ENCODE data around the gene CYTH1. TPM values are rescaled to one million over a fixed set of nuclear protein-coding genes. Genes with fewer than 3 reads are reported as not detected.

Gene CYTH1
- polyA plus RNA-seq, 1 experiment, result 12.8 TPM

GRCh38 chr17:78714534-78714933, 67.5 kb downstream of the CYTH1 start:
- Histone ChIP-seq H3K27me3 (ENCODE audit: control insufficient read depth, insufficient read depth, low read length) (no peaks in the 10 kb centered on the region), H3K36me3 (ENCODE audit: control insufficient read depth, insufficient read depth, low read length) (no peaks in the 10 kb centered on the region), H3K4me3 (ENCODE audit: low read depth, low read length) (no peak overlapping the region)
- TF ChIP-seq, protein P1, sequence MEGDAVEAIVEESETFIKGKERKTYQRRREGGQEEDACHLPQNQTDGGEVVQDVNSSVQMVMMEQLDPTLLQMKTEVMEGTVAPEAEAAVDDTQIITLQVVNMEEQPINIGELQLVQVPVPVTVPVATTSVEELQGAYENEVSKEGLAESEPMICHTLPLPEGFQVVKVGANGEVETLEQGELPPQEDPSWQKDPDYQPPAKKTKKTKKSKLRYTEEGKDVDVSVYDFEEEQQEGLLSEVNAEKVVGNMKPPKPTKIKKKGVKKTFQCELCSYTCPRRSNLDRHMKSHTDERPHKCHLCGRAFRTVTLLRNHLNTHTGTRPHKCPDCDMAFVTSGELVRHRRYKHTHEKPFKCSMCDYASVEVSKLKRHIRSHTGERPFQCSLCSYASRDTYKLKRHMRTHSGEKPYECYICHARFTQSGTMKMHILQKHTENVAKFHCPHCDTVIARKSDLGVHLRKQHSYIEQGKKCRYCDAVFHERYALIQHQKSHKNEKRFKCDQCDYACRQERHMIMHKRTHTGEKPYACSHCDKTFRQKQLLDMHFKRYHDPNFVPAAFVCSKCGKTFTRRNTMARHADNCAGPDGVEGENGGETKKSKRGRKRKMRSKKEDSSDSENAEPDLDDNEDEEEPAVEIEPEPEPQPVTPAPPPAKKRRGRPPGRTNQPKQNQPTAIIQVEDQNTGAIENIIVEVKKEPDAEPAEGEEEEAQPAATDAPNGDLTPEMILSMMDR (IDR thresholded peaks at IDR 0.05; ENCODE audit: insufficient read depth, low read depth, low read length), result no peak
- ChIA-PET POLR2A (interaction anchor here (0.6 kb wide), 1 partner anchor 674 kb away, joined by 4 read pairs; no protein-coding TSS in a partner anchor), CTCF (interaction anchor here (2.1 kb wide), 1 partner anchor 11 kb away, joined by 5 read pairs; no protein-coding TSS in a partner anchor)
- no peak for DNase-seq (ENCODE audit: low read depth)

GRCh38 chr17:78712043-78712442, 70.0 kb downstream of the CYTH1 start:
- TF ChIP-seq, protein P1 (IDR thresholded peaks at IDR 0.05; ENCODE audit: insufficient read depth, low read depth, low read length), result no peak
- ChIA-PET CTCF (interaction anchor here (0.7 to 1.2 kb wide), 3 partner anchors 39 to 230 kb away, joined by 3 to 5 read pairs (median 4); no protein-coding TSS in a partner anchor), POLR2A (no interaction called here)
- no peaks in the 10 kb centered on the region for H3K27me3 ChIP-seq (ENCODE audit: control insufficient read depth, insufficient read depth, low read length)
- no peak for DNase-seq (ENCODE audit: low read depth)
- H3K4me3 ChIP-seq (ENCODE audit: low read depth, low read length), result no peak overlapping the region
- no peaks in the 10 kb centered on the region for H3K36me3 ChIP-seq (ENCODE audit: control insufficient read depth, insufficient read depth, low read length)

DNA sequence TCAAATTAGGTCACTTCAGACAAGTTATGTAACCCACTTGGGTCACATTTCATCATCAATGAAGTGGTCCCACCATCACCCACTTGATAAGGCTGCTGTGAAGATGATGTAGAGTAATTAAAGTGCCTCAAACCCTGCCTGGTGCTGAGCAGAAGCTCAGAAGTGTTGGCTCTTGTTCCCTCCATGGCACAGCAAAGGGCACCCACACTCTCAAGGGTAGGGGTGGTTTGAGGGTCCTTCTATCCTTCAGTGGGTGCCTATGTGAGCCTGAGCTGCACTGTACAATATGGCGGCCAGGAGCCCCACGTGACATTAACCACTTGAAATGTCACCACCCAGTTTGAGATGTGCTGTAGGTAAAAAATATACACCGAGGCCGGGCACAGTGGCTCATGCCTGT, 71.5 kb downstream of the CYTH1 start:
- TF ChIP-seq, protein P1 (IDR thresholded peaks at IDR 0.05; ENCODE audit: insufficient read depth, low read depth, low read length), result no peak
- H3K27me3 ChIP-seq (ENCODE audit: control insufficient read depth, insufficient read depth, low read length), result no peaks in the 10 kb centered on the region
- H3K4me3 ChIP-seq (ENCODE audit: low read depth, low read length), result no peak overlapping the region
- no peaks in the 10 kb centered on the region; the same call in 1 of the 2 replicates for H3K36me3 ChIP-seq (ENCODE audit: control insufficient read depth, insufficient read depth, low read length)
- CTCF ChIA-PET, result interaction anchor here (1.2 to 5.5 kb wide), 6 partner anchors 12 to 218 kb away, joined by 3 to 83 read pairs (median 8); no protein-coding TSS in a partner anchor
- no peak for DNase-seq (ENCODE audit: low read depth)
- POLR2A ChIA-PET, result no interaction called here

GRCh38 chr17:78709751-78710181, 72.3 kb downstream of the CYTH1 start:
- CTCF ChIA-PET, result interaction anchor here (0.7 to 5.5 kb wide), 19 partner anchors 8 to 288 kb away, joined by 3 to 83 read pairs (median 5); no protein-coding TSS in a partner anchor

GRCh38 chr17:78709119-78709681, 72.9 kb downstream of the CYTH1 start:
- POLR2A ChIA-PET, result no interaction called here
- Histone ChIP-seq H3K4me3 (ENCODE audit: low read depth, low read length) (no peak overlapping the region), H3K27me3 (ENCODE audit: control insufficient read depth, insufficient read depth, low read length) (no peaks in the 10 kb centered on the region), H3K36me3 (ENCODE audit: control insufficient read depth, insufficient read depth, low read length) (peaks cover 2% of the 10 kb centered on the region; the same call in 1 of the 2 replicates)
- DNase-seq (ENCODE audit: low read depth), result no peak
- CTCF ChIA-PET, result interaction anchor here (0.7 to 5.5 kb wide), 37 partner anchors 8 to 325 kb away, joined by 3 to 83 read pairs (median 4); no protein-coding TSS in a partner anchor
- TF ChIP-seq, protein P1 (IDR thresholded peaks at IDR 0.05; ENCODE audit: insufficient read depth, low read depth, low read length), result no peak

More at GRCh38 chr17:78709751-78710181, 72.3 kb downstream of the CYTH1 start:
- no peak overlapping the region for H3K4me3 ChIP-seq (ENCODE audit: low read depth, low read length)
- POLR2A ChIA-PET, result no interaction called here
- peaks cover 2% of the 10 kb centered on the region; the same call in 1 of the 2 replicates for H3K36me3 ChIP-seq (ENCODE audit: control insufficient read depth, insufficient read depth, low read length)
- TF ChIP-seq, protein P1 (IDR thresholded peaks at IDR 0.05; ENCODE audit: insufficient read depth, low read depth, low read length), result no peak
- no peak for DNase-seq (ENCODE audit: low read depth)
- no peaks in the 10 kb centered on the region for H3K27me3 ChIP-seq (ENCODE audit: control insufficient read depth, insufficient read depth, low read length)
